Astrocyte (in vitro differentiated cells and primary cell): ENCODE measurements around the gene GPR32. TPM values are rescaled to one million over a fixed set of nuclear protein-coding genes. Genes with fewer than 3 reads are reported as not detected.
"Not testable (repeated sequence)": the region's sequence is repeated elsewhere in the genome, so short reads cannot be mapped to it uniquely, and the experiment has no call there.

Experiments
- DNase-seq: peaks from one replicate; pipeline ENCODE4 v3.0.0-alpha.2; 2010; ENCODE audit warnings: low read depth
- FAIRE-seq: peaks from 2 replicates; lab custom pipeline; 2011; peaks lifted over from hg19 to GRCh38; lab: Jason Lieb, UNC
- H2AFZ ChIP-seq: 2 replicates; pipeline ENCODE4 v1.6.0; 2012; ENCODE audit warnings: low read depth, low read length, inconsistent platforms
- H3K27ac ChIP-seq: 2 replicates; pipeline ENCODE4 v1.5.1; 2011; ENCODE audit warnings: low read depth, low read length, inconsistent platforms
- H3K27me3 ChIP-seq: 2 replicates; pipeline ENCODE4 v1.6.0; 2011; ENCODE audit warnings: low read length, inconsistent platforms; ENCODE audit not compliant: insufficient read depth
- H3K36me3 ChIP-seq: 2 replicates; pipeline ENCODE4 v1.5.1; 2011; ENCODE audit warnings: low read length, inconsistent platforms; ENCODE audit not compliant: insufficient read depth
- H3K4me1 ChIP-seq: 2 replicates; pipeline ENCODE4 v1.5.1; 2011; ENCODE audit warnings: low read length, inconsistent platforms; ENCODE audit not compliant: insufficient read depth
- H3K4me2 ChIP-seq: 2 replicates; pipeline ENCODE4 v1.6.0; 2012; ENCODE audit warnings: low read length, inconsistent platforms
- H3K4me3 ChIP-seq: 2 replicates; pipeline ENCODE4 v1.5.1; 2011; ENCODE audit warnings: low read depth, mild to moderate bottlenecking, low read length, inconsistent platforms; ENCODE audit not compliant: insufficient read depth
- H3K79me2 ChIP-seq: 2 replicates; pipeline ENCODE4 v1.6.0; 2012; ENCODE audit warnings: mild to moderate bottlenecking, low read length, inconsistent platforms; ENCODE audit not compliant: insufficient read depth
- H3K9ac ChIP-seq: 2 replicates; pipeline ENCODE4 v1.6.0; 2012; ENCODE audit warnings: mild to moderate bottlenecking, low read length, inconsistent platforms
- H3K9me3 ChIP-seq: 2 replicates; pipeline ENCODE4 v1.5.1; 2012; ENCODE audit warnings: low read depth, mild to moderate bottlenecking, low read length, inconsistent platforms; ENCODE audit not compliant: insufficient read depth
- H4K20me1 ChIP-seq: 2 replicates; pipeline ENCODE4 v1.6.0; 2012; ENCODE audit warnings: low read length, inconsistent platforms; ENCODE audit not compliant: insufficient read depth
- H3K27ac Mint-ChIP-seq: one replicate; pipeline ENCODE4 v1.8.0; 2021; ENCODE audit warnings: mild to moderate bottlenecking, mixed read lengths; ENCODE audit not compliant: unreplicated experiment
- H3K27me3 Mint-ChIP-seq: one replicate; pipeline ENCODE4 v1.8.0; 2021; ENCODE audit warnings: low read depth, mixed read lengths; ENCODE audit not compliant: unreplicated experiment
- H3K36me3 Mint-ChIP-seq: one replicate; pipeline ENCODE4 v1.8.0; 2021; ENCODE audit warnings: low read depth, mixed read lengths; ENCODE audit not compliant: unreplicated experiment
- H3K4me1 Mint-ChIP-seq: one replicate; pipeline ENCODE4 v1.8.0; 2021; ENCODE audit warnings: low read depth, mixed read lengths; ENCODE audit not compliant: unreplicated experiment
- H3K4me3 Mint-ChIP-seq: one replicate; pipeline ENCODE4 v1.8.0; 2021; ENCODE audit warnings: mild to moderate bottlenecking, moderate library complexity, mixed read lengths; ENCODE audit not compliant: unreplicated experiment
- H3K9me3 Mint-ChIP-seq: one replicate; pipeline ENCODE4 v1.8.0; 2021; ENCODE audit warnings: mild to moderate bottlenecking, mixed read lengths; ENCODE audit not compliant: unreplicated experiment
- EZH2 ChIP-seq: IDR thresholded peaks from 2 replicates; pipeline ENCODE4 v1.6.1; 2012; ENCODE audit warnings: mild to moderate bottlenecking, low read length, inconsistent platforms; ENCODE audit not compliant: insufficient read depth
- total RNA-seq: library from RNA; stranded (reverse); gene quantifications from 2 replicates; pipeline ENCODE4 v1.2.1, GENCODE V29; 2021
- TF ChIP-seq, protein P1 (sequence below): IDR thresholded peaks from 2 replicates; pipeline ENCODE4 v1.5.1; 2011; ENCODE audit warnings: low read depth, mild to moderate bottlenecking, inconsistent platforms, low read length, moderate library complexity; ENCODE audit not compliant: insufficient read depth

GPR32 gene
- total RNA-seq, 1 donor from 2014 or later = not detected

DNA sequence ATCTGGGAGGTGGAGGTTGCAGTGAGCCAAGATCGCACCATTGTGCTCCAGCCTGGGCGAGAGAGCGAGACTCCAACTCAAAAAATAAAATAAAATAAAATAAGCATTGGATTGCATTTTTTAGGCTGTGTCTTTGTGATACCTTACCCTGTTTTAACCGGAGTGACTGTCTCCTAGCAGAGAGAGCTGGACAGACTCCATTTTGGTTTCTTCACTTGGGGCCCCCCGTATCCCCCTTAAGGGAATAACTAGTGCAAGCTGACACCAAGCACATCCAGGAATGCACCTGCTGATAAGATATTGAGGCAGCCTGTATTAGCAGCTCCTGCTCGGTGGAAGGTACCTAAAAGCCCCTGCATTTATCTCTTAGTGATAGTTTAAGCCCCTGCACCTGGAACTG lies 20.8 kb upstream of the GPR32 start:
- no peak for DNase-seq
- Mint-ChIP-seq H3K4me1 (no peaks in the 10 kb centered on the region), H3K9me3 (peaks cover 14% of the 10 kb centered on the region), H3K36me3 (no peaks in the 10 kb centered on the region), H3K27ac (no peak overlapping the region), H3K27me3 (no peaks in the 10 kb centered on the region), H3K4me3 (no peak overlapping the region)
- Histone ChIP-seq H3K9me3 (no peaks in the 10 kb centered on the region), H3K27me3 (no peaks in the 10 kb centered on the region), H3K27ac (no peak overlapping the region), H3K4me3 (no peak overlapping the region), H4K20me1 (no peaks in the 10 kb centered on the region), H3K36me3 (no peaks in the 10 kb centered on the region), H3K4me1 (no peaks in the 10 kb centered on the region), H2AFZ (no peak overlapping the region), H3K9ac (no peak overlapping the region), H3K4me2 (no peak overlapping the region), H3K79me2 (no peaks in the 10 kb centered on the region)
- FAIRE-seq = no peak
- TF ChIP-seq, protein P1, sequence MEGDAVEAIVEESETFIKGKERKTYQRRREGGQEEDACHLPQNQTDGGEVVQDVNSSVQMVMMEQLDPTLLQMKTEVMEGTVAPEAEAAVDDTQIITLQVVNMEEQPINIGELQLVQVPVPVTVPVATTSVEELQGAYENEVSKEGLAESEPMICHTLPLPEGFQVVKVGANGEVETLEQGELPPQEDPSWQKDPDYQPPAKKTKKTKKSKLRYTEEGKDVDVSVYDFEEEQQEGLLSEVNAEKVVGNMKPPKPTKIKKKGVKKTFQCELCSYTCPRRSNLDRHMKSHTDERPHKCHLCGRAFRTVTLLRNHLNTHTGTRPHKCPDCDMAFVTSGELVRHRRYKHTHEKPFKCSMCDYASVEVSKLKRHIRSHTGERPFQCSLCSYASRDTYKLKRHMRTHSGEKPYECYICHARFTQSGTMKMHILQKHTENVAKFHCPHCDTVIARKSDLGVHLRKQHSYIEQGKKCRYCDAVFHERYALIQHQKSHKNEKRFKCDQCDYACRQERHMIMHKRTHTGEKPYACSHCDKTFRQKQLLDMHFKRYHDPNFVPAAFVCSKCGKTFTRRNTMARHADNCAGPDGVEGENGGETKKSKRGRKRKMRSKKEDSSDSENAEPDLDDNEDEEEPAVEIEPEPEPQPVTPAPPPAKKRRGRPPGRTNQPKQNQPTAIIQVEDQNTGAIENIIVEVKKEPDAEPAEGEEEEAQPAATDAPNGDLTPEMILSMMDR = no peak
- TF ChIP-seq EZH2 = no peak

DNA sequence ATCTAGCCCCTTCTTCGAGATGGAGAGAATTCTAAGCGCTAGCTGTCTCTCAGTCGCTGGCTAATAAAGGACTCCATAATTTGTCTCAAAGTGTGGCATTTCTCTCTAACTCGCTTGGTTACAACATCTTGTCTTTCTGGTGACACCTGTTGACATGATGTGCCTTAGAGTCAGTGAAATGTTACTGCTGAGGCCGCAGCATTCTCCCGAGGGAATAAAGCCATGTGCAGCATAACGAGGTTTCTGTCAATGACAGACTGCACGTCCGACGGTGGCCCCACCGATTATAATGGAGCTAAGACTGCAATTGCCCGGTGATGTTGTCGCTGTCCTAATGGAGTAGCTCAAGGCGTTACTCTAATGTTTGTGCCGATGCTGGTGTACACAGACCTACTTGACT lies 20.3 kb upstream of the GPR32 start:
- H2AFZ ChIP-seq = no peak overlapping the region
- no peak overlapping the region for H3K9ac ChIP-seq
- H3K79me2 ChIP-seq = no peaks in the 10 kb centered on the region
- Mint-ChIP-seq H3K27me3 (no peaks in the 10 kb centered on the region), H3K4me1 (no peaks in the 10 kb centered on the region), H3K4me3 (no peak overlapping the region), H3K27ac (no peak overlapping the region), H3K9me3 (peaks cover 14% of the 10 kb centered on the region), H3K36me3 (no peaks in the 10 kb centered on the region)
- H3K27ac ChIP-seq = no peak overlapping the region
- no peak overlapping the region for H3K4me2 ChIP-seq
- FAIRE-seq = no peak
- no peaks in the 10 kb centered on the region for H3K27me3 ChIP-seq
- no peak for TF ChIP-seq EZH2
- TF ChIP-seq, protein P1 = no peak
- H3K4me3 ChIP-seq = no peak overlapping the region
- no peaks in the 10 kb centered on the region for H3K4me1 ChIP-seq
- DNase-seq = no peak
- H4K20me1 ChIP-seq = no peaks in the 10 kb centered on the region
- no peaks in the 10 kb centered on the region for H3K9me3 ChIP-seq
- H3K36me3 ChIP-seq = no peaks in the 10 kb centered on the region

DNA sequence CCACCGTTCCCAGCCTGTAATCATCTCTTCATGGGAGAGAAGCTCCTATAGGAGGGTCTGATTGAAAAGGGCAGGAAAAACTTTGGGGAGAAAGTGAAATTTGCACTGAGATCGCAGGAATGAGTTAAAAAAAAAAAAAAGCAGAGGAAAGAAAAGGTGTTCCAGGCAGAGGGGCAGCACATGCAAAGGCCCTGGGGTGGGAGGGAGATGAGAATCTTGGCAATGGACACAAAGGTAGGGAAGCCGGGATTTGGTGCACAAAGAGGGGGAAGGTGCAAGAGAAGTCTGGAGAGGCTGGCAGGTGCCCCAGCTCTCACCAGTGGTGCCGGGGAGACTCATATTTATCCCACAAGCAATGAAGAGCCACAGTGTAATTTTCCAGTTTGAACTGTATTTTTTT lies 16.4 kb upstream of the GPR32 start:
- Histone ChIP-seq H3K9ac (no peak overlapping the region), H3K4me3 (no peak overlapping the region), H3K4me1 (no peaks in the 10 kb centered on the region), H3K9me3 (no peaks in the 10 kb centered on the region), H3K36me3 (no peaks in the 10 kb centered on the region), H3K79me2 (no peaks in the 10 kb centered on the region), H4K20me1 (no peaks in the 10 kb centered on the region), H2AFZ (no peak overlapping the region), H3K4me2 (no peak overlapping the region), H3K27me3 (no peaks in the 10 kb centered on the region), H3K27ac (no peak overlapping the region)
- Mint-ChIP-seq H3K36me3 (no peaks in the 10 kb centered on the region), H3K9me3 (peaks cover 11% of the 10 kb centered on the region), H3K27me3 (no peaks in the 10 kb centered on the region), H3K4me3 (no peak overlapping the region), H3K27ac (no peak overlapping the region), H3K4me1 (no peaks in the 10 kb centered on the region)
- TF ChIP-seq, protein P1 = no peak
- no peak for TF ChIP-seq EZH2
- DNase-seq = no peak
- FAIRE-seq = no peak

DNA sequence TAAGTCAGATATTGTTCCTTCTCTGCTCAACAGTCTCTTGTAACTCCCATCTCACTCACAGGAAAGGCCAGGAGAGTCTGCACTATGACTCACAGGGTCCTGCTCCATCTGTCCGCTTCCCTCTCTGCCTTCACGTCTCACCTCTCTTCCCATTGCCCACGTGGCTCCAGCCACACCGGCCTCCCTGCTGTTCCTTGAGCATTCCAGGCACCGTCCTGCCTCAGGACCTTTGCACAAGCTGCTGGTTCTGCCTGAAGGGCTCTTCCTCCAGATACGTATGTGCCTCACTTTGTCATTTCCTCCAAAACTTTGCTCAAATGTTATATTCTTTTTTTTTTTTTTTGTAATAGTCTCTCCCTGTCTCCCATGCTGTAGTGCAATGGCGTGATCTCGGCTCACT lies 14.0 kb upstream of the GPR32 start:
- not testable (repeated sequence) for H3K27me3 ChIP-seq, H3K79me2 ChIP-seq, H3K36me3 Mint-ChIP-seq, H3K36me3 ChIP-seq, H3K4me3 ChIP-seq, H2AFZ ChIP-seq, H3K27me3 Mint-ChIP-seq, FAIRE-seq, DNase-seq, H3K9me3 ChIP-seq, H3K9ac ChIP-seq, H3K27ac ChIP-seq, H3K4me3 Mint-ChIP-seq, H4K20me1 ChIP-seq, H3K4me1 ChIP-seq, H3K4me1 Mint-ChIP-seq, H3K4me2 ChIP-seq, H3K27ac Mint-ChIP-seq
- H3K9me3 Mint-ChIP-seq = peaks cover 14% of the 10 kb centered on the region
